Measurements from ENCODE around the gene PDE6G.
A peak's percentile ranks its signal among the peaks of the same experiment; 100 is the strongest.

PDE6G gene

DNA sequence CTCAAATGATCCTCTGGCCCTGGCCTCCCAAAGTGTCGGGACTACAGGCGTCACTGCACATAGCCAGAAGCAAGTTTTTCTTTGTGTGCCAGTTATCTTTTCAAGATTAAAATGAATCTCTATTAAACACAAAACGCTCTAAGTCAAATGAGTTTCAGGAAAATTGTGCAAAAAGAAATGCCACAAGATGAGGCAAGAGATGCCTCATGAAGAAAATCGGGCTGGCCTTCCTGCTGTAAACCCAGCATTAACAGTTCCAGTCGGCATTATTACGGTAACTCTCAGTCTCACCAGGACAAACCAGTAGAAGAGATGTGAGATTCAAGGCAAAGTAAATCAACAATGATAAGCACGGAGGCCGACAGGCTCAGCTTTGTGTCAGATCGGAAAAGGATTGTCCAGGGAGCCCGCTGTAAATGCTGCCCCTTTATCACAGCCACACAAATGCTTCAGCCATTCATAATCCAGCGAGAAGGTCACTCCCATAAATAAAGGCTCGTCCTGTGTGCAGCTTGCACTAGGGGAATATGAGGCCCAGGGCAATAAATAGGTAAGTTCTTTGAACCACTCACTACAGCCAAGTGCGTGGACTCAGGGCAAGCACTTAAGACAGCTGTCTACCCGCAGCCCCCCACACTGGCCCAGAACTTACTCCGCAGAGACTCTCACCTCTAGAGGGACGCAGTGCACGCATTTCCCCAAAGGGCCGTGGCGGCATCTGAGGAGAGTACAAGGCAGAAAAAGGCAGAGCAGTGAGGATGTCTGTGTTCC is 46.6 kb downstream of the PDE6G start:
- TF ChIP-seq, protein P1, sequence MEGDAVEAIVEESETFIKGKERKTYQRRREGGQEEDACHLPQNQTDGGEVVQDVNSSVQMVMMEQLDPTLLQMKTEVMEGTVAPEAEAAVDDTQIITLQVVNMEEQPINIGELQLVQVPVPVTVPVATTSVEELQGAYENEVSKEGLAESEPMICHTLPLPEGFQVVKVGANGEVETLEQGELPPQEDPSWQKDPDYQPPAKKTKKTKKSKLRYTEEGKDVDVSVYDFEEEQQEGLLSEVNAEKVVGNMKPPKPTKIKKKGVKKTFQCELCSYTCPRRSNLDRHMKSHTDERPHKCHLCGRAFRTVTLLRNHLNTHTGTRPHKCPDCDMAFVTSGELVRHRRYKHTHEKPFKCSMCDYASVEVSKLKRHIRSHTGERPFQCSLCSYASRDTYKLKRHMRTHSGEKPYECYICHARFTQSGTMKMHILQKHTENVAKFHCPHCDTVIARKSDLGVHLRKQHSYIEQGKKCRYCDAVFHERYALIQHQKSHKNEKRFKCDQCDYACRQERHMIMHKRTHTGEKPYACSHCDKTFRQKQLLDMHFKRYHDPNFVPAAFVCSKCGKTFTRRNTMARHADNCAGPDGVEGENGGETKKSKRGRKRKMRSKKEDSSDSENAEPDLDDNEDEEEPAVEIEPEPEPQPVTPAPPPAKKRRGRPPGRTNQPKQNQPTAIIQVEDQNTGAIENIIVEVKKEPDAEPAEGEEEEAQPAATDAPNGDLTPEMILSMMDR (IDR thresholded peaks at IDR 0.05), result no peak

DNA sequence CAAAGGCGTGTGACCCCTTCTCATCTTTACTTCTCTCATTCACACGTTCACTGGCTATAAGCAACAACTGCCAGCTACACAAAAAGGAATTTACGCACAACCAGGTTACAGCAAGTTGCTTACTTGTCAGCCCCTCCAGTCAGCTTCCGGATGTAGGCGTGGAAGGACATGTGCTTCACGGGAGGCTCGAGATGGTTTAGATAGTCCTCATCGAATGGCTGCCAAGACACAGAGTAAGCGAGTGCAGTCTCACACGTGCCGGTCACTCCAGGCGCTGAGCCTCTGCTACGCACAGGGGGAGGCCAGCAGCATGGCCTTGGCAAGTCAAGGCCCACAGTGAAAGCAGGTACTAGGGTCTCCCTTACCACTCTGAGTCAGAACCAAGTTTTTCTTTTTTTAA is 47.7 kb downstream of the PDE6G start:
- TF ChIP-seq, protein P1 (IDR thresholded peaks at IDR 0.05), result no peak

DNA sequence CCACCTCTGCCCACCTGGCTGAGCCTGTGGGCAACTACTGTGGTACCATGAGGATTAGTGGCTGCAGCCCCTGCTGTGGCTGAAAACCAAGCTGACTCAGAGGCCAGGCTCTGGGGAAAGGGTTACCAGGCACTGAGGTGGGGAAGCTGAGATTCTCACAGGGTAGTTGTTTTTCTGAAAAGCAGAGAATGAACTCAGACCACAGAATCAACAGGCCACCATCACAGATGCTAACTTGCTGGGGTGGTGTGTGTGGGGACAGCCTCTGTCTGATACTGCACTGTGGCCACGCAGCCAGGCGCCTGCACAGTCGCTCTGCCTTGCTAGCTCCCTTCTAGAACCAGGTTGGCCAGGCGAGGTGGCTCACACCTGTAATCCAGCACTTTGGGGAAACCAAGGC is 48.3 kb downstream of the PDE6G start:
- TF ChIP-seq, protein P1 (IDR thresholded peaks at IDR 0.05), result no peak

DNA sequence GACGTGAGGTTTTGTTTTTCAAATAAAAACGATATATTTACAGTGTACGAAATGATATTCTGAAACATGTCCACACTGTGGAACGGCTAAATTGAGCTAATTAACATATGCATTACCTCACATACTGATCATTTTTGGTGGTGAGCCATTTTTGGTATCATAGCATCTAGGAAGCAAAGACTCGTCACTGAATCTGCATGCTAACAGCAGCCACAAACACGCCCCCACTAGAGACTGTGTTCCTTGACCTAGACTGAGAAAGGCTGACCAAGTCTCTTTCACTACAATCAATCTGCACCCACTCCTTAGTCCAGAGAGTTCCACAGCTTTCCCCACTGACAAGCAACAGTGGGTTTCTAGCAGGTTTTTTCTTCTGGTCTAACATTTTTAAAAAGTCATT is 48.9 kb downstream of the PDE6G start:
- TF ChIP-seq, protein P1 (IDR thresholded peaks at IDR 0.05), result no peak

DNA sequence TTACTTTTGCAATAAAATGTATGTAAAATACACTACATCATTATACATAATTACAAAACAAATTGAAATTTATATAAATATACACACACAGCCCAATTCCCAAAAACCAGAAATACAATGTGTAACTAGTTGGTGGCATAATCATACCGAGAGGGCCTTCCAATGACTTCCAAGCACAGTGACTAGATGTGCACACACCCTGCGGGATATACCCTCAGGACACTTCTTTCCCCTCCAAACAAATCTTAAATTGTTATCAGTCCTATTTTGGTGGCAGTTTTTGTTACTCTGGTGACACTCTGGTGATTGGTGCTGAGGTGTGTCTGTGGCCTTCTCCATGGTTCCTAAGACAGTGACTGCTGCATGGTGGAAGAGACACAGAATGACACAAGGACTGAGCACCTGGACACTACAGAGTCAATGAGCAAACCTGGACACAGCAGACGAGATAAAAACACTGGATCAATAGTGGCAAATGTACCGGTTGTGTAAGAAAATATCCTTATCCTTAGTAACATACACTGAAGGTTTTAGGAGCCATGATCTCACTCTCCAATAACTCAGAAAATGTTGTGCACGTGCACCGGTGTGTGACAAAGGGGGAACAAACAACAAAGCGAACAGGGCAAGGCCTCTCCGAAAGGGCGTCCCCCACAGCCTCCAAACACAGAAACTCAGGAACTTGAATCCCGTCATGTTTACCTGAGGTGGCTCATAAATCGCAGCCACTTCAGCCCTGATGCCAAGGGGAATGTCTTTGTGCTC is 52.3 kb downstream of the PDE6G start:
- TF ChIP-seq, protein P1 (IDR thresholded peaks at IDR 0.05), result no peak

DNA sequence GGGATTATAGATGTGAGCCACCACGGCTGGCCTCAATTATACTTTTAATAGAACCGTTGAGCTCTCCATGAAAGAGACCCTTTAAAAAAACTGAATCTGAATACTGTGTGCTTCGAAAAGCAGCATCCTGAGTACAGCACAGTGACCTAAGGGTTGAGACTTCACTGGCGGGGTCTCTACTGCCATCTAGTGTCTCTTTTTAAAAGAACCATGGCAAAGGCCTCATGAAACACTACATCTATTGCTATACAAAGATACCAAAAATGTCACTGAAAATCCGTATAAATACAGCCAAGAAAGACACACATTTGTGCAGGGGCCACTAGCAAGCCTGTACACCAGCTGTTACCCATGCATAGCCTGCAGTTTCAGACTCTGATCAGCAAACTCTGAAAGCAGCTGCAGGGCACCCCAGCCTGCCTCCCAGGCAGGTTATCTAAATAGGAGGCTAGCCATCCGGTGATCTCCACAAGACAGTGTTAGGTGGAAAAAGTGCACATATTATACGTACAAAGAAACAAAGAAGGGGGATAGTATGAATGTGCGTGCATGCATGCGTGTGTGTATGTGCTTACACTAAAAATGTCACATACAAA is 54.7 kb downstream of the PDE6G start:
- TF ChIP-seq, protein P1 (IDR thresholded peaks at IDR 0.05), result peak; percentile 73

All from LNCAP (cell line).